AG04450 (cell line): Measurements from ENCODE around the gene NOL4L. TPM values are rescaled to one million over a fixed set of nuclear protein-coding genes. Genes with fewer than 3 reads are reported as not detected.

ENCODE experiments used
- CTCF ChIA-PET: fragments of 300-600, 350-600 bp; formaldehyde crosslinking; extraction: SDS; loops from one replicate; lab custom pipeline; 2022; ENCODE audit warnings: antibody characterized with exemption, inconsistent platforms; lab: Charles Lee
- POLR2A ChIA-PET: fragments of 350-600 bp; formaldehyde crosslinking; extraction: SDS; loops from one replicate; lab custom pipeline; 2021; ENCODE audit warnings: antibody characterized with exemption, inconsistent platforms; lab: Yijun Ruan, JAX
- DNase-seq: peaks from one replicate; pipeline ENCODE4 v3.0.0-alpha.2; 2011; ENCODE audit warnings: low read depth, low spot score
- H3K27ac ChIP-seq: one replicate; pipeline ENCODE4 v1.5.1; 2012; ENCODE audit warnings: low read depth, low read length, control low read depth
- H3K27me3 ChIP-seq: one replicate; pipeline ENCODE4 v1.6.0; 2012; ENCODE audit warnings: low read length; ENCODE audit not compliant: control insufficient read depth, insufficient read depth
- H3K4me3 ChIP-seq: 2 replicates; pipeline ENCODE4 v1.5.1; 2011; ENCODE audit warnings: mild to moderate bottlenecking, low read depth, low read length, control low read depth
- H3K9me3 ChIP-seq: 2 replicates; pipeline ENCODE4 v1.5.1; 2012; ENCODE audit warnings: low read length; ENCODE audit not compliant: control insufficient read depth, insufficient read depth
- polyA plus RNA-seq: library from polyadenylated mRNA; depleted of rRNA; stranded (reverse); fragments of >200 nt; gene quantifications from 2 replicates; pipeline ENCODE4 v1.2.3, GENCODE V29; 2011
- TF ChIP-seq, protein P1 (sequence below): IDR thresholded peaks from 2 replicates; pipeline ENCODE4 v1.5.1; 2011; ENCODE audit warnings: low read depth, low read length, control low read depth, inconsistent platforms

Gene NOL4L
- polyA plus RNA-seq, 1 experiment: 6.7 TPM

DNA sequence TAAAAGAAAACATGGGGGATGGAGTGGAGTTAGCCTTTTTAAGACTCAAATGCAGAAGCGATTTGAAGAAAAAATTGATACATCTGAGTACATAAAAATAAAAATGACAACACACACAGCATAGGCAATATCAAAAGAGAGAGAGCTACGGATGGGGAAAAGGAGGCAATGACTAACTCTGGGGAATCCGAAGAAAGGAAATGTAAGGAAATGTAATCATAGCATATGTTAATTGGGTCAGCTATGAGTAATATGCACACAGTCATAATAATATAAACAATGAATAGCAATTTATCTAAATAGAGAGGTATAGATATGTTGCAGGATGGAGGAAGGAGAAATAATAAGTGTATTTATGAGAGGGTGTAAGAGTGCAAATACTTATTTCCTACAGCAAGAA, 83.4 kb downstream of the NOL4L start:
- DNase-seq: no peak
- Histone ChIP-seq H3K4me3 (no peak overlapping the region), H3K27me3 (no peaks in the 10 kb centered on the region), H3K9me3 (no peaks in the 10 kb centered on the region; the same call in 1 of the 2 replicates), H3K27ac (no peak overlapping the region)
- CTCF ChIA-PET: interaction anchor here (0.8 kb wide), 1 partner anchor 276 kb away, joined by 3 read pairs; no protein-coding TSS in a partner anchor
- POLR2A ChIA-PET: no interaction called here
- TF ChIP-seq, protein P1, sequence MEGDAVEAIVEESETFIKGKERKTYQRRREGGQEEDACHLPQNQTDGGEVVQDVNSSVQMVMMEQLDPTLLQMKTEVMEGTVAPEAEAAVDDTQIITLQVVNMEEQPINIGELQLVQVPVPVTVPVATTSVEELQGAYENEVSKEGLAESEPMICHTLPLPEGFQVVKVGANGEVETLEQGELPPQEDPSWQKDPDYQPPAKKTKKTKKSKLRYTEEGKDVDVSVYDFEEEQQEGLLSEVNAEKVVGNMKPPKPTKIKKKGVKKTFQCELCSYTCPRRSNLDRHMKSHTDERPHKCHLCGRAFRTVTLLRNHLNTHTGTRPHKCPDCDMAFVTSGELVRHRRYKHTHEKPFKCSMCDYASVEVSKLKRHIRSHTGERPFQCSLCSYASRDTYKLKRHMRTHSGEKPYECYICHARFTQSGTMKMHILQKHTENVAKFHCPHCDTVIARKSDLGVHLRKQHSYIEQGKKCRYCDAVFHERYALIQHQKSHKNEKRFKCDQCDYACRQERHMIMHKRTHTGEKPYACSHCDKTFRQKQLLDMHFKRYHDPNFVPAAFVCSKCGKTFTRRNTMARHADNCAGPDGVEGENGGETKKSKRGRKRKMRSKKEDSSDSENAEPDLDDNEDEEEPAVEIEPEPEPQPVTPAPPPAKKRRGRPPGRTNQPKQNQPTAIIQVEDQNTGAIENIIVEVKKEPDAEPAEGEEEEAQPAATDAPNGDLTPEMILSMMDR: no peak

DNA sequence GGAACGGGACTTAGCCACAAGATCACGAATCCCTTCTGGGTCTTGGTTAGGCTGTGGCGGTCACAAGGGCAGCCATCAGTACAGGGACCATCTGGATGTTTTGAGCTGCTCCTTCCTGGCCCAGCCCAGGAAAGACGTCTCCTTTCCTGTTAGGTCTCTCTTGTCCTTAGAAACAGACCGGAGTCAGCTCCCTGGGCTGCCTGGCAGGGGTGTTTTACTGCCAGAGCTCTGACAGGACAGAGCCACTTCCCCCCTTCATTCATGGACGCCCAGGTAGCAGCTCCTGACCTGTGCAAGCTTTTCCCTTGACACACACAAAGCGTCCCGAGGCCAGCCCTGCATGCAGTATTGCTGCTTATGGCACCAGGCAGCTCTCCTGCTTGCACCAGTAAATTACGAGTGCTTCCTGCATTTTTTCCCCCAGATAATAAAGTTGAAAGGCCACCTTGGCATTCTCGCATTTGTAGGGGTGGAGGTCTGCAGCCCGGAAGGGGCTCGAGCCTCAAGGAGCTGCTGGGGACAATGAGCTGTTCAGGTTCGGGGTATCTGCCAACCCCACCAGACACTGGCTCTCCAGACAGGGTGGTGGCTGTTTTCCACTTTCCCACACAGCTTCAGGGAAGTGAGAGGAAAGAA, 87.4 kb downstream of the NOL4L start:
- DNase-seq: no peak
- Histone ChIP-seq H3K9me3 (no peaks in the 10 kb centered on the region), H3K27me3 (no peaks in the 10 kb centered on the region), H3K4me3 (no peak overlapping the region), H3K27ac (no peak overlapping the region)
- TF ChIP-seq, protein P1: no peak
- POLR2A ChIA-PET: interaction anchor here (0.6 to 1.3 kb wide), 2 partner anchors 11 to 133 kb away, joined by 3 to 4 read pairs; no protein-coding TSS in a partner anchor
- CTCF ChIA-PET: interaction anchor here (0.6 to 1.4 kb wide), 5 partner anchors 10 to 158 kb away, joined by 3 to 5 read pairs (median 4); no protein-coding TSS in a partner anchor

DNA sequence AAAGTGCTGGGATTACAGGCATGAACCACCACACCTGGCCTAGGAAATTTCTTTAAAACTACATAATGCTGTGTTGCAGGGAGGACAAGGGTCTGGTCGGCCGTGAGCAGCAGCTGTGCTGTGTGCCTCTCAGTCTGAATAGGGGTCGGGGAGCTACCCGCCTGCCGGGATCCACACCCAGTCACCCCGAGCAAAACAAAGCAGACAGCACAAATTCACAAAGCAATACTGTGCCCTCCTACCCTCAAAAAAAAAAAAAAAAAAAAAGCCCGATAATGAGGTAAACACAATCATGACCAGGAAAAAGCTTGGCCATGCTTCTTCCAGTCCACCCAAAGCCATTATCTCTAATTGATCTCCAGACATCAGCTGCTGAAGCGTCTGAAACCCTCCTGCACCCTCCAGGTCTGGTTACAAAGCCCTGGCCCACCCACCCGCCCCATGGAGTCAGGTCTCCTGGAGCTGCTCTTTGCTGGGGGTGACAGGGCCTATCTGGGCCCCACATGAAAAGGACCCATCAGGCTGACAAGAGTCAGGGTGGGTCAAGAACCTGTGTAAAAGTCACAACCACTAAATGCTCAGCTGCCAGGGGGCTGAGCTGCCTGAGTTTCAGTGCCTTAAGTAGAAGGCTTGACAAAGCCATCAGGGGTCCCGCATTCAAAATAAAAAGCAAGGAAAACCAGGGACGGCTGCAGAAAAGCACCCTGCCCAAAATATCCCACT, 88.2 kb downstream of the NOL4L start:
- no peak for DNase-seq
- ChIA-PET CTCF (interaction anchor here (0.7 to 1.4 kb wide), 2 partner anchors 12 to 24 kb away, joined by 4 to 5 read pairs; no protein-coding TSS in a partner anchor), POLR2A (interaction anchor here (0.6 to 1.3 kb wide), 3 partner anchors 12 to 156 kb away, joined by 3 to 4 read pairs (median 3); no protein-coding TSS in a partner anchor)
- Histone ChIP-seq H3K27me3 (no peaks in the 10 kb centered on the region), H3K9me3 (no peaks in the 10 kb centered on the region), H3K27ac (no peak overlapping the region), H3K4me3 (no peak overlapping the region)
- TF ChIP-seq, protein P1: no peak

DNA sequence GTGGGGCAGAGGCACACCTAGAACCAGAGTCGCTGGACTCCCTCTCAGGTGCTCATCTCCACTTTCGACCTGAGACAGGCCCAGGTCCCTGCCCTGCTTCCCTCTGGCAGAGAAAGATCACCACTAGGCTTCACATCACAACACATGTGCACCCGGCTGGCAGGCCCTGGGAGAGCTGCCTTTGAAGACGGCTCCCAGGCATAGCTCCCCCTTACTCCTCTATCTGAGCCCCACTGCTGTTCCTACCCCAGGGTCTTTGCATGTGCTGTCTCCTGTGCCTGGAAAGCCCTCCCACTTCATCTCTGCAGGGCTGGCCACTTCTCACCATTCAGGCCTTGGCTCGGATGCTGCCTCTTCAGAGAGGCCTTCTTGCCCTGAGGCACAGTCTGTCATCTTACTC, 89.2 kb downstream of the NOL4L start:
- H3K27ac ChIP-seq: no peak overlapping the region
- POLR2A ChIA-PET: no interaction called here

More for the DNA sequence above, 89.2 kb downstream of the NOL4L start:
- H3K4me3 ChIP-seq: no peak overlapping the region
- TF ChIP-seq, protein P1: no peak
- H3K27me3 ChIP-seq: no peaks in the 10 kb centered on the region
- DNase-seq: no peak
- no peaks in the 10 kb centered on the region for H3K9me3 ChIP-seq
- CTCF ChIA-PET: no interaction called here
